22Rv1 (cell line): Measurements from ENCODE around the gene DCC.

Experiments
- ZFX ChIP-seq: fragments of 450-650 bp; IDR thresholded peaks from 2 replicates; pipeline ENCODE4 v1.6.1; 2017; ENCODE audit warnings: antibody characterized with exemption, borderline replicate concordance
- TF ChIP-seq, protein P1 (sequence below): fragments of 450-650 bp; IDR thresholded peaks from 2 replicates; pipeline ENCODE4 v1.5.1; 2017; ENCODE audit warnings: mild to moderate bottlenecking

DNA sequence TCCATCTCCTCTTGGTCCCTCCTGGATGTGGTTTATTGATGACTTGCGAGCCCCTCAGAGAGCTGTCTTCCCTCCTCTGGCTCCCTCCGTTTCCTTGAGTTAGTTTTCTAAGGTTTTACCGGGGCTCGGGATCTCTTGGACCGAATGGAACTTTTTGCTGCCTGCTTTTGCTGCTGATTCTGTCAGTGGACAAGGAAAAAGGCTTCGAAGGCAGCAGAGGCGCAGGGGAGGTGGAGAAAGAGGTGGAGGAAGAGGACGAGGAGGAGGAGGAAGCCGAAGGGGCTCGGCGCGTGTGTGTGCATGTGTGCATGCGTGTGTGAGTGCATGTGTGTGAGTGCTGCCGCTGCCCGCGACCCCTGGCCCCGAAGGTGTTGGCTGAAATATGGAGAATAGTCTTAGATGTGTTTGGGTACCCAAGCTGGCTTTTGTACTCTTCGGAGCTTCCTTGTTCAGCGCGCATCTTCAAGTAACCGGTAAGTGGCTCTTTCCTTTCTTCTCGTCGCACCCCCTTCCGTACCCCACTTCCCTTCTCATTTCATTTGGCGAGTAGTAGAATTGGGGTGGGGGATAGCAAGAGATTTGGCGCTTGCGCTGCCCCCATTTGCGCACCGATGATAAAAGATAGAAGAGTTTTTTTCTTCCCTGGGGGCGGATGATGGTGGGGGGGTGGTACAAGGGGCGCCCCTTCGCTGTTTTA lies 557 bp downstream of the DCC start:
- TF ChIP-seq, protein P1, sequence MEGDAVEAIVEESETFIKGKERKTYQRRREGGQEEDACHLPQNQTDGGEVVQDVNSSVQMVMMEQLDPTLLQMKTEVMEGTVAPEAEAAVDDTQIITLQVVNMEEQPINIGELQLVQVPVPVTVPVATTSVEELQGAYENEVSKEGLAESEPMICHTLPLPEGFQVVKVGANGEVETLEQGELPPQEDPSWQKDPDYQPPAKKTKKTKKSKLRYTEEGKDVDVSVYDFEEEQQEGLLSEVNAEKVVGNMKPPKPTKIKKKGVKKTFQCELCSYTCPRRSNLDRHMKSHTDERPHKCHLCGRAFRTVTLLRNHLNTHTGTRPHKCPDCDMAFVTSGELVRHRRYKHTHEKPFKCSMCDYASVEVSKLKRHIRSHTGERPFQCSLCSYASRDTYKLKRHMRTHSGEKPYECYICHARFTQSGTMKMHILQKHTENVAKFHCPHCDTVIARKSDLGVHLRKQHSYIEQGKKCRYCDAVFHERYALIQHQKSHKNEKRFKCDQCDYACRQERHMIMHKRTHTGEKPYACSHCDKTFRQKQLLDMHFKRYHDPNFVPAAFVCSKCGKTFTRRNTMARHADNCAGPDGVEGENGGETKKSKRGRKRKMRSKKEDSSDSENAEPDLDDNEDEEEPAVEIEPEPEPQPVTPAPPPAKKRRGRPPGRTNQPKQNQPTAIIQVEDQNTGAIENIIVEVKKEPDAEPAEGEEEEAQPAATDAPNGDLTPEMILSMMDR, result no peak
- TF ChIP-seq ZFX, result no peak
